Breast epithelium (tissue), 4 donors: ENCODE measurements around the gene EWSR1. TPM values are rescaled to one million over a fixed set of nuclear protein-coding genes. Genes with fewer than 3 reads are reported as not detected.

Source experiments
- DNase-seq, 2 donors: peaks; one replicate each; pipeline ENCODE4 v3.0.0-alpha.2; 2019; ENCODE audit warnings: low spot score in 2 of 2
- H3K27ac ChIP-seq, 2 donors: fragments of 200-600 bp; sonication (generic) in 1 of 2; one replicate each; pipeline ENCODE4 v1.5.1; 2016 to 2019; ENCODE audit warnings: mild to moderate bottlenecking in 1 of 2
- H3K27me3 ChIP-seq, 2 donors: fragments of 200-600 bp; sonication (generic) in 1 of 2; one replicate each; pipeline versions ENCODE4 v1.5.1 to v1.6.0; 2017 to 2019; ENCODE audit warnings: control low read depth in 1 of 2, mild to moderate bottlenecking in 1 of 2
- H3K36me3 ChIP-seq: fragments of 200-600 bp; one replicate; pipeline ENCODE4 v1.5.1; 2019
- H3K4me1 ChIP-seq, 2 donors: fragments of 200-600 bp; sonication (generic); one replicate each; pipeline ENCODE4 v1.5.1; 2016 to 2019; ENCODE audit warnings: control low read depth in 1 of 2
- H3K4me3 ChIP-seq, 3 donors: fragments of 200-600 bp; sonication (generic); 1 replicate in 2 of 3; 2 replicates in 1 of 3; pipeline ENCODE4 v1.5.1; 2016 to 2019; ENCODE audit warnings: mild to moderate bottlenecking in 3 of 3, moderate library complexity in 2 of 3
- H3K9me3 ChIP-seq, 2 donors: fragments of 200-600 bp; sonication (generic) in 1 of 2; one replicate each; pipeline ENCODE4 v1.5.1; 2016 to 2019; ENCODE audit warnings: control low read depth in 1 of 2
- CTCF ChIP-seq, 3 donors: fragments of 450-650 bp; IDR thresholded peaks; one replicate each; pipeline ENCODE4 v1.5.1; 2016 to 2017; ENCODE audit warnings: antibody characterized with exemption in 3 of 3, mild to moderate bottlenecking in 3 of 3, moderate library complexity in 3 of 3
- POLR2A ChIP-seq: fragments of 450-650 bp; IDR thresholded peaks from one replicate; pipeline ENCODE4 v1.6.1; 2016; ENCODE audit warnings: antibody characterized with exemption, mild to moderate bottlenecking, moderate library complexity
- POLR2AphosphoS5 ChIP-seq, 3 donors: sonication (generic); formaldehyde crosslinking; IDR thresholded peaks; one replicate each; pipeline ENCODE4 v1.6.1; 2017; ENCODE audit warnings: antibody characterized with exemption in 3 of 3
- intact Hi-C: fragments of 100-400 bp; cut with DNase I; formaldehyde crosslinking; loops from one replicate; pipeline ENCODE4 v1.15.1; 2023; ENCODE audit warnings: low total_unique reads
- total RNA-seq, 3 donors: library from RNA; depleted of rRNA; stranded (reverse); fragments of >200 nt; gene quantifications; one replicate each; pipeline ENCODE4 v1.1.0, GENCODE V29; 2016

EWSR1 gene
- total RNA-seq, 3 donors from 2014 or later, result 165 to 224 (median 220) TPM

GRCh38 chr22:29316141-29316828, 48.2 kb downstream of the EWSR1 start:
- Histone ChIP-seq H3K27me3 (peaks cover 2 to 18% of the 10 kb centered on the region in 2 donors), H3K4me3 (no peak overlapping the region), H3K9me3 (no peaks in the 10 kb centered on the region), H3K36me3 (no peaks in the 10 kb centered on the region), H3K4me1 (peaks cover 16 to 17% of the 10 kb centered on the region in 2 donors), H3K27ac (no peak overlapping the region)
- TF ChIP-seq POLR2A (no peak), CTCF (IDR thresholded peaks at IDR 0.05) (no peak)
- DNase-seq, result no peak
- intact Hi-C loops, result loop anchor here (10.0 kb wide), 1 partner anchor 449 kb away; the partner anchor contains the start of genes UQCR10 and ZMAT5

GRCh38 chr22:29317827-29318454, 49.9 kb downstream of the EWSR1 start:
- no peak for DNase-seq
- Histone ChIP-seq H3K27me3 (peaks cover 2 to 18% of the 10 kb centered on the region in 2 donors), H3K27ac (no peak overlapping the region), H3K4me1 (peaks cover 9 to 17% of the 10 kb centered on the region in 2 donors), H3K36me3 (no peaks in the 10 kb centered on the region), H3K9me3 (no peaks in the 10 kb centered on the region), H3K4me3 (no peak overlapping the region)
- intact Hi-C loops, result loop anchor here (10.0 kb wide), 1 partner anchor 447 kb away; the partner anchor contains the start of genes UQCR10 and ZMAT5
- TF ChIP-seq POLR2A (no peak), CTCF (IDR thresholded peaks at IDR 0.05) (no peak), POLR2AphosphoS5 (IDR thresholded peaks at IDR 0.05) (no peak)

GRCh38 chr22:29319072-29319471, 51.0 kb downstream of the EWSR1 start:
- intact Hi-C loops, result loop anchor here (10.0 kb wide), 1 partner anchor 446 kb away; the partner anchor contains the start of genes UQCR10 and ZMAT5
- Histone ChIP-seq H3K36me3 (no peaks in the 10 kb centered on the region), H3K27ac (no peak overlapping the region), H3K9me3 (no peaks in the 10 kb centered on the region), H3K4me3 (no peak overlapping the region), H3K27me3 (peaks cover 2 to 8% of the 10 kb centered on the region in 2 donors), H3K4me1 (peaks cover 9% of the 10 kb centered on the region in 2 donors)
- TF ChIP-seq CTCF (IDR thresholded peaks at IDR 0.05) (no peak), POLR2AphosphoS5 (IDR thresholded peaks at IDR 0.05) (no peak), POLR2A (no peak)
- DNase-seq, result no peak

- Histone ChIP-seq H3K4me1 (peaks cover 0 to under 1% of the 10 kb centered on the region in 2 donors), H3K27ac (no peak overlapping the region), H3K36me3 (no peaks in the 10 kb centered on the region), H3K4me3 (no peak overlapping the region), H3K27me3 (peaks cover 0 to 2% of the 10 kb centered on the region in 2 donors), H3K9me3 (no peaks in the 10 kb centered on the region)
- no peak for TF ChIP-seq POLR2AphosphoS5 (IDR thresholded peaks at IDR 0.05)
- TF ChIP-seq CTCF (IDR thresholded peaks at IDR 0.05), result no peak
- TF ChIP-seq POLR2A, result no peak
- intact Hi-C loops, result no loop called here
- no peak for DNase-seq
Measured at GRCh38 chr22:29320546-29320945, 52.5 kb downstream of the EWSR1 start.

- intact Hi-C loops, result no loop called here
- H3K4me3 ChIP-seq, result no peak overlapping the region
- no peaks in the 10 kb centered on the region for H3K27me3 ChIP-seq
- H3K4me1 ChIP-seq, result no peaks in the 10 kb centered on the region
- no peaks in the 10 kb centered on the region for H3K36me3 ChIP-seq
- H3K27ac ChIP-seq, result no peak overlapping the region
- TF ChIP-seq POLR2A (no peak), POLR2AphosphoS5 (IDR thresholded peaks at IDR 0.05) (no peak), CTCF (IDR thresholded peaks at IDR 0.05) (no peak)
- no peak for DNase-seq
- no peaks in the 10 kb centered on the region for H3K9me3 ChIP-seq
Measured at GRCh38 chr22:29323641-29324040, 55.6 kb downstream of the EWSR1 start.
